Stomach (tissue), 9 donors: Measurements from ENCODE around the gene TP53BP2. TPM values are rescaled to one million over a fixed set of nuclear protein-coding genes. Genes with fewer than 3 reads are reported as not detected.
"Not testable (repeated sequence)": the region's sequence is repeated elsewhere in the genome, so short reads cannot be mapped to it uniquely, and the experiment has no call there.

Experiments used
- DNase-seq, 2 donors: peaks; one replicate each; pipeline versions ENCODE4 v3.0.0 to v3.0.0-alpha.2; 2013 to 2019
- H3K27ac ChIP-seq, 5 donors: fragments of 200-600 bp in 4 of 5; sonication (generic) in 4 of 5; one replicate each; pipeline ENCODE4 v1.5.1; 2013 to 2019; ENCODE audit warnings: mild to moderate bottlenecking in 1 of 5, moderate library complexity in 1 of 5
- H3K27me3 ChIP-seq, 3 donors: fragments of 200-600 bp; sonication (generic); one replicate each; pipeline ENCODE4 v1.5.1; 2017 to 2019; ENCODE audit warnings: mixed run types in 1 of 3
- H3K36me3 ChIP-seq, 4 donors: fragments of 200-600 bp; sonication (generic); 1 replicate in 3 of 4; 2 replicates in 1 of 4; pipeline ENCODE4 v1.5.1; 2016 to 2019
- H3K4me1 ChIP-seq, 4 donors: fragments of 200-600 bp; sonication (generic); one replicate each; pipeline ENCODE4 v1.5.1; 2016 to 2019
- H3K4me3 ChIP-seq, 4 donors: fragments of 200-600 bp; sonication (generic) in 3 of 4; one replicate each; pipeline ENCODE4 v1.5.1; 2016 to 2019; ENCODE audit warnings: mild to moderate bottlenecking in 1 of 4
- H3K9me3 ChIP-seq, 4 donors: fragments of 200-600 bp; sonication (generic); one replicate each; pipeline ENCODE4 v1.5.1; 2016 to 2019
- CTCF ChIP-seq, 7 experiments: fragments of 450-650 bp in 4 of 7; fragments of 200-600 bp in 3 of 7; sonication (generic) in 3 of 7; IDR thresholded peaks; one replicate each; pipeline ENCODE4 v1.5.1; 2016 to 2019; ENCODE audit warnings: antibody characterized with exemption in 7 of 7, control low read depth in 2 of 7, mild to moderate bottlenecking in 1 of 7
- EP300 ChIP-seq: sonication (generic); formaldehyde crosslinking; IDR thresholded peaks from one replicate; pipeline ENCODE4 v1.6.1; 2017; ENCODE audit warnings: antibody characterized with exemption
- POLR2A ChIP-seq, 4 donors: fragments of 450-650 bp; IDR thresholded peaks; one replicate each; pipeline ENCODE4 v1.6.1; 2016; ENCODE audit warnings: antibody characterized with exemption in 4 of 4, control low read depth in 2 of 4, mild to moderate bottlenecking in 1 of 4, moderate library complexity in 1 of 4
- POLR2AphosphoS5 ChIP-seq, 3 donors: sonication (generic); formaldehyde crosslinking; IDR thresholded peaks; one replicate each; pipeline ENCODE4 v1.6.1; 2016; ENCODE audit warnings: antibody characterized with exemption in 3 of 3
- WGBS, 5 donors: extraction: QIAGEN DNeasy Blood & Tissue Kit in 3 of 5; methylation state at CpG; one replicate each; pipeline versions ENCODE4 v1.1.5 to v1.1.7; 2013 to 2018; 5-methylcytosine and 5-hydroxymethylcytosine counted together
- intact Hi-C: fragments of 100-400 bp; cut with DNase I; formaldehyde crosslinking; loops from one replicate; pipeline ENCODE4 v1.15.1; 2023; ENCODE audit warnings: low total_unique reads
- polyA plus RNA-seq, 3 donors: library from polyadenylated mRNA; stranded (reverse); fragments of 200-250 nt; gene quantifications; one replicate each; pipeline ENCODE4 v1.2.3, GENCODE V29; 2013
- total RNA-seq, 5 donors: library from RNA; depleted of rRNA; stranded (reverse); fragments of >200 nt; gene quantifications; one replicate each; pipeline versions ENCODE4 v1.1.0 to v1.2.3, GENCODE V29; 2014 to 2016
- donor health status: healthy with polysubstance abuse.
- donor health status: Bipolar disorder and iron deficiency.
- donor health status: healthy.

The TP53BP2 gene
- total and polyA plus RNA-seq, 8 donors: 6.9 to 157 (median 32.9) TPM

- Histone ChIP-seq H3K36me3 (peaks cover 0 to 30% (median 20%) of the 10 kb centered on the region in 4 donors), H3K27ac (peak overlapping the region in 3 of 5 donors; percentile 6 to 15 (median 7)), H3K9me3 (no peaks in the 10 kb centered on the region), H3K4me1 (peaks cover 28 to 75% (median 48%) of the 10 kb centered on the region in 4 donors), H3K4me3 (no peak overlapping the region), H3K27me3 (no peaks in the 10 kb centered on the region)
- intact Hi-C loops: no loop called here
- 54 to 66% (median 56%) methylated on average over 4 of the region's 4 CpGs for WGBS, 5 donors
- DNase-seq: no peak
- TF ChIP-seq POLR2AphosphoS5 (IDR thresholded peaks at IDR 0.05): no peak
- TF ChIP-seq POLR2A (IDR thresholded peaks at IDR 0.05): no peak
- no peak for TF ChIP-seq CTCF (IDR thresholded peaks at IDR 0.05)
- TF ChIP-seq EP300: no peak
These were observed 25.8 kb downstream of the TP53BP2 start for GRCh38 chr1:223819730-223820514.

GRCh38 chr1:223817265-223817664 lies 28.5 kb downstream of the TP53BP2 start:
- DNase-seq, intact Hi-C loops, H3K27me3 ChIP-seq, H3K27ac ChIP-seq, H3K4me3 ChIP-seq, H3K9me3 ChIP-seq: not testable (repeated sequence)
- H3K4me1 ChIP-seq: peaks cover 18 to 65% (median 44%) of the 10 kb centered on the region in 4 donors
- H3K36me3 ChIP-seq: peaks cover 13 to 52% (median 38%) of the 10 kb centered on the region in 4 donors

- TF ChIP-seq EP300 (no peak), POLR2AphosphoS5 (IDR thresholded peaks at IDR 0.05) (no peak), POLR2A (IDR thresholded peaks at IDR 0.05) (no peak), CTCF (IDR thresholded peaks at IDR 0.05) (no peak)
- H3K36me3 ChIP-seq: peaks cover 16 to 56% (median 42%) of the 10 kb centered on the region in 4 donors
- H3K27ac ChIP-seq: peak overlapping the region in 3 of 5 donors; percentile 50 to 58 (median 51)
- DNase-seq: no peak
- 59 to 83% (median 68%) methylated on average over 3 of the region's 3 CpGs for WGBS, 5 donors
- no peak overlapping the region for H3K4me3 ChIP-seq
- peaks cover 18 to 60% (median 42%) of the 10 kb centered on the region in 4 donors for H3K4me1 ChIP-seq
- no peaks in the 10 kb centered on the region for H3K27me3 ChIP-seq
- H3K9me3 ChIP-seq: no peaks in the 10 kb centered on the region
- intact Hi-C loops: no loop called here
These were observed 29.9 kb downstream of the TP53BP2 start for GRCh38 chr1:223815865-223816264.

- H3K27me3 ChIP-seq: no peaks in the 10 kb centered on the region
- no peak for DNase-seq
- 21 to 45% (median 31%) methylated on average over 4 of the region's 4 CpGs for WGBS, 5 donors
- intact Hi-C loops: no loop called here
- TF ChIP-seq CTCF (IDR thresholded peaks at IDR 0.05): no peak
- no peak for TF ChIP-seq POLR2AphosphoS5 (IDR thresholded peaks at IDR 0.05)
- TF ChIP-seq POLR2A (IDR thresholded peaks at IDR 0.05): no peak
- no peak for TF ChIP-seq EP300
- peak overlapping the region in 4 of 5 donors; percentile 50 to 69 (median 54) for H3K27ac ChIP-seq
- H3K9me3 ChIP-seq: no peaks in the 10 kb centered on the region
- peaks cover 16 to 50% (median 40%) of the 10 kb centered on the region in 4 donors for H3K36me3 ChIP-seq
- H3K4me3 ChIP-seq: no peak overlapping the region
- H3K4me1 ChIP-seq: peaks cover 18 to 55% (median 40%) of the 10 kb centered on the region in 4 donors
These were observed 30.5 kb downstream of the TP53BP2 start for GRCh38 chr1:223815020-223815853.
